K562 (cell line): ENCODE measurements around the gene SCYL1. TPM values are rescaled to one million over a fixed set of nuclear protein-coding genes. Genes with fewer than 3 reads are reported as not detected.

ENCODE experiments used
- ARNT ChIP-seq, 2 experiments: fragments of 450-650 bp; IDR thresholded peaks; 2 replicates each; pipeline ENCODE4 v1.6.1; 2016; ENCODE audit warnings: mild to moderate bottlenecking in 1 of 2
- CEBPB ChIP-seq: fragments of 450-650 bp; IDR thresholded peaks from 2 replicates; pipeline ENCODE4 v1.6.1; 2016; ENCODE audit warnings: missing genetic modification characterization, missing compliant biosample characterization
- CREB3L1 ChIP-seq: fragments of 450-650 bp; IDR thresholded peaks from 2 replicates; pipeline ENCODE4 v1.6.1; 2014; ENCODE audit warnings: low read depth, mild to moderate bottlenecking, moderate library complexity, borderline replicate concordance
- CTBP1 ChIP-seq: fragments of 450-650 bp; IDR thresholded peaks from 2 replicates; pipeline ENCODE4 v1.6.1; 2016; ENCODE audit warnings: borderline replicate concordance
- CXXC5 ChIP-seq: fragments of 250-450 bp; sonication (Bioruptor Pico); IDR thresholded peaks from 2 replicates; pipeline ENCODE4 v1.8.0; 2022; ENCODE audit warnings: inconsistent platforms, mild to moderate bottlenecking, moderate library complexity
- ELF4 ChIP-seq: fragments of 450-650 bp; formaldehyde crosslinking; IDR thresholded peaks from 2 replicates; pipeline ENCODE4 v1.4.0; 2022; ENCODE audit warnings: missing genetic modification characterization
- FOSL1 ChIP-seq: fragments of 200-800 bp; sonication (Bioruptor generic); conservative IDR thresholded peaks from 2 replicates; pipeline ENCODE4 v1.6.1; 2016; ENCODE audit warnings: missing genetic modification characterization, missing compliant biosample characterization
- HNRNPH1 ChIP-seq: fragments of 200-400 bp; formaldehyde crosslinking; optimal IDR thresholded peaks from 2 replicates; pipeline ENCODE3; 2017; ENCODE audit warnings: low read depth, mild to moderate bottlenecking, low read length, moderate library complexity
- L3MBTL2 ChIP-seq: fragments of 450-650 bp; IDR thresholded peaks from 2 replicates; pipeline ENCODE4 v1.6.1; 2016; ENCODE audit warnings: mild to moderate bottlenecking, moderate library complexity
- MTA3 ChIP-seq: fragments of 450-650 bp; formaldehyde crosslinking; IDR thresholded peaks from 2 replicates; pipeline ENCODE4 v1.6.1; 2017; ENCODE audit warnings: mild to moderate bottlenecking, borderline replicate concordance
- NFIC ChIP-seq: fragments of 450-650 bp; IDR thresholded peaks from 2 replicates; pipeline ENCODE4 v1.6.1; 2017; ENCODE audit warnings: mild to moderate bottlenecking, inconsistent platforms
- STAG1 ChIP-seq: sonication (generic); formaldehyde crosslinking; IDR thresholded peaks from 2 replicates; pipeline ENCODE4 v1.5.0; 2020; ENCODE audit warnings: missing genetic modification reagents, borderline replicate concordance
- TCF7L2 ChIP-seq: fragments of 150-350 bp; IDR thresholded peaks from 2 replicates; pipeline ENCODE4 v1.6.1; 2016; ENCODE audit warnings: low read depth, mild to moderate bottlenecking, low read length, moderate library complexity
- TFAP4 ChIP-seq: sonication (generic); formaldehyde crosslinking; IDR thresholded peaks from 2 replicates; pipeline ENCODE4 v1.8.0; 2022; ENCODE audit warnings: missing genetic modification reagents, mild to moderate bottlenecking, moderate library complexity, borderline replicate concordance
- TOE1 ChIP-seq, 2 experiments: fragments of 450-650 bp in 1 of 2; sonication (generic) in 1 of 2; formaldehyde crosslinking in 1 of 2; IDR thresholded peaks; 2 replicates each; pipeline versions ENCODE4 v1.7.1 to v1.8.0; 2016 to 2022; ENCODE audit warnings: borderline replicate concordance in 2 of 2, mild to moderate bottlenecking in 2 of 2, antibody characterized with exemption in 1 of 2, inconsistent platforms in 1 of 2, low read depth in 1 of 2, missing genetic modification reagents in 1 of 2, moderate library complexity in 1 of 2
- VEZF1 ChIP-seq: fragments of 200-800 bp; sonication (Bioruptor generic); IDR thresholded peaks from 2 replicates; pipeline ENCODE4 v1.6.1; 2017; ENCODE audit warnings: missing genetic modification characterization, missing compliant biosample characterization
- ZBTB11 ChIP-seq, 3 experiments: fragments of 200-800 bp in 1 of 3; fragments of 250-450 bp in 1 of 3; fragments of 450-650 bp in 1 of 3; sonication (Bioruptor Pico) in 1 of 3; sonication (Bioruptor generic) in 1 of 3; formaldehyde crosslinking in 1 of 3; IDR thresholded peaks; 2 replicates each; pipeline versions ENCODE4 v1.6.1 to v1.8.0; 2016 to 2022; ENCODE audit warnings: mild to moderate bottlenecking in 2 of 3, missing genetic modification characterization in 2 of 3, missing compliant biosample characterization in 1 of 3, moderate library complexity in 1 of 3
- ZEB2 ChIP-seq: fragments of 450-650 bp; IDR thresholded peaks from 2 replicates; pipeline ENCODE4 v1.6.1; 2016
- ZNF175 ChIP-seq: fragments of 200-800 bp; sonication (Bioruptor generic); IDR thresholded peaks from 2 replicates; pipeline ENCODE4 v1.6.1; 2016; ENCODE audit warnings: low read depth, mild to moderate bottlenecking, missing genetic modification characterization, missing compliant biosample characterization
- polyA plus RNA-seq, 8 experiments: library from polyadenylated mRNA; depleted of rRNA in 4 of 8; stranded (reverse) in 5 of 8; unstranded in 3 of 8; fragments of >200 nt; fragmentation: Nextera tagmentation in 2 of 8; fragmentation: Illumina TruSeq in 1 of 8; extraction: Ambion mirVana in 2 of 8; extraction: Trizol in 1 of 8; gene quantifications; 2 replicates each; pipeline versions ENCODE4 v1.2.1 to v1.2.3, GENCODE V29; 2011 to 2014; ENCODE audit warnings: inconsistent platforms in 1 of 8, missing spikeins in 1 of 8
- total RNA-seq, 7 experiments: library from RNA; depleted of rRNA in 6 of 7; stranded (reverse); fragments of >200 nt in 6 of 7; fragmentation: Illumina TruSeq in 2 of 7; extraction: Trizol in 2 of 7; gene quantifications; 2 replicates each; pipeline versions ENCODE4 v1.2.1 to v1.2.3, GENCODE V29; 2011 to 2021; ENCODE audit warnings: low replicate concordance in 1 of 7

The SCYL1 gene
- total and polyA plus RNA-seq, 9 of the 15 experiments (the other 6 are each of a cell fraction or from before 2014, with no cell fraction given) = 1.9 to 145 (median 57.6) TPM

GRCh38 chr11:65492637-65493366, 32.1 kb upstream of the SCYL1 start (continued):
- peak; percentile 85; the same call in 1 of the 2 replicates for TF ChIP-seq CREB3L1
- TF ChIP-seq STAG1 (CRISPR knock-in tag) = no peak
- TF ChIP-seq TFAP4 (CRISPR knock-in tag) = peak; percentile 91
- TF ChIP-seq L3MBTL2 = peak; percentile 40; the same call in 1 of the 2 replicates
- peak; percentile 42 for TF ChIP-seq TOE1 (IDR thresholded peaks at IDR 0.05; ENCODE audit: borderline replicate concordance)
- TF ChIP-seq TOE1 (CRISPR knock-in tag; IDR thresholded peaks at IDR 0.05; ENCODE audit: borderline replicate concordance, low read depth) = no peak
- TF ChIP-seq ZEB2 = peak; percentile 39; the same call in 1 of the 2 replicates
- TF ChIP-seq CEBPB (tag) = no peak
- peak in 1 of 3 experiments; percentile 55; a peak in 2 of 6 replicates for TF ChIP-seq ZBTB11 (CRISPR knock-in tag; IDR thresholded peaks at IDR 0.05)
- peak; percentile 79 for TF ChIP-seq NFIC
- peak; percentile 47; the same call in 1 of the 2 replicates for TF ChIP-seq VEZF1 (CRISPR knock-in tag)
- TF ChIP-seq TCF7L2 = peak; percentile 61; the same call in 1 of the 2 replicates
- TF ChIP-seq ELF4 = peak; percentile 47; the same call in 1 of the 2 replicates
- peak; percentile 10; the same call in 1 of the 2 replicates for TF ChIP-seq FOSL1 (tag)
- no peak for TF ChIP-seq ZNF175 (CRISPR knock-in tag)
- TF ChIP-seq CXXC5 (CRISPR knock-in tag) = peak; percentile 22
- peak; percentile 61; the same call in 1 of the 2 replicates for TF ChIP-seq CTBP1
- TF ChIP-seq ARNT (IDR thresholded peaks at IDR 0.05) = peak in 1 of 2 experiments; percentile 49; a peak in 1 of 4 replicates
- TF ChIP-seq HNRNPH1 = no peak
- peak; percentile 19; the same call in 1 of the 2 replicates for TF ChIP-seq MTA3
